ENCODE measurements around the gene CLCN2.

GRCh38 chr3:184299488-184300377, 61.7 kb downstream of the CLCN2 start:
- no peak for TF ChIP-seq CTCF (IDR thresholded peaks at IDR 0.05)
- TF ChIP-seq POLR2A (IDR thresholded peaks at IDR 0.05) = no peak
